Measurements from ENCODE around the gene EGLN3.
A peak's percentile ranks its signal among the peaks of the same experiment; 100 is the strongest.

Gene EGLN3

DNA sequence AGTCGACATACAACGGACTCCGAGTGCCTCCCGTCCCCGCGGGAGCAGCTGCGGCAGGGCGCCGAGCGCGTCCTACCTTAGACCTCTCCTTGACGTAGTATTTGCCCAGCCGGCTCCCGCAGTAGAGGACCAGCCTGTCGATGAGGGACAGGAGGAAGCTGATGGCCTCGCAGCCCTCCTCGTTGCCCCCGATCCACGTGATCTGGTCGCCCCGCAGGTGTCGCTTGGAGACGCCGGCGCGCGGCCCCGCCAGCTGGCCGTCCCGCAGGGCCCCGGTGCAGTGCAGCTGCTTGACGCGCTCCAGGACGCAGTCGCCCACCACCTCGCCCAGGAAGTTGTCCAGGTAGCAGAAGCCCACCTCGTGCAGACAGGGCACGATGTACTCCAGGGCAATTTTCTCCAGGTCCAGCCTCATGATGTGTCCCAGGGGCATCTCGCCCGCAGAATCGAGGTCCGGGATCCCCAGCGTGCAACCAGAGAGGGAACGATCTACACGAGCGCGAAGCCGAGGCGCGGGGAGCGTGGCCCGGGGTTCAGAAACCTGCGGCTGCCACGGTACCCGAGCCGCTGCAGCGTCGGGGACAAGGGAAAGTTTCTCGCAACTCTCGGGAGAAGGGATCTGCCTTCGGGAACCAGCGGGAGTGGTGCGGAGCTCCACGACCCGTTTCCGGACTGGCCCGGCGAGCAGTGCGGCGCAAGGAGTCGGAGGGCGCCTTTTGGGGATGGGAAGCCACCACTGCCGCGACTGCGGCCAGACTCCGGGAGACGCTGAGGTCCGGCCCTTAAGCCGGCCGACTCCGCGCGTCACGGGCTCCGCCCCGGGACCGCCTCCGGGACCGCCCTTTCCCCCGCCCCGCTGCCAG is at the start of gene EGLN3:
TSS of gene EGLN3 (minus strand) at position 755 of the 863 bp plus-strand sequence. CDS start at position 433, 322 bp downstream.
- DNase-seq (ENCODE audit: low read depth) = peak; percentile 54
- peak within 1 kb of the TSS; percentile 83 for H3K4me3 ChIP-seq (ENCODE audit: low read depth, low read length)
- TF ChIP-seq, protein P1, sequence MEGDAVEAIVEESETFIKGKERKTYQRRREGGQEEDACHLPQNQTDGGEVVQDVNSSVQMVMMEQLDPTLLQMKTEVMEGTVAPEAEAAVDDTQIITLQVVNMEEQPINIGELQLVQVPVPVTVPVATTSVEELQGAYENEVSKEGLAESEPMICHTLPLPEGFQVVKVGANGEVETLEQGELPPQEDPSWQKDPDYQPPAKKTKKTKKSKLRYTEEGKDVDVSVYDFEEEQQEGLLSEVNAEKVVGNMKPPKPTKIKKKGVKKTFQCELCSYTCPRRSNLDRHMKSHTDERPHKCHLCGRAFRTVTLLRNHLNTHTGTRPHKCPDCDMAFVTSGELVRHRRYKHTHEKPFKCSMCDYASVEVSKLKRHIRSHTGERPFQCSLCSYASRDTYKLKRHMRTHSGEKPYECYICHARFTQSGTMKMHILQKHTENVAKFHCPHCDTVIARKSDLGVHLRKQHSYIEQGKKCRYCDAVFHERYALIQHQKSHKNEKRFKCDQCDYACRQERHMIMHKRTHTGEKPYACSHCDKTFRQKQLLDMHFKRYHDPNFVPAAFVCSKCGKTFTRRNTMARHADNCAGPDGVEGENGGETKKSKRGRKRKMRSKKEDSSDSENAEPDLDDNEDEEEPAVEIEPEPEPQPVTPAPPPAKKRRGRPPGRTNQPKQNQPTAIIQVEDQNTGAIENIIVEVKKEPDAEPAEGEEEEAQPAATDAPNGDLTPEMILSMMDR (IDR thresholded peaks at IDR 0.05; ENCODE audit: control insufficient read depth, extremely low read depth, insufficient read depth) = no peak; the same call in 1 of the 2 replicates

DNA sequence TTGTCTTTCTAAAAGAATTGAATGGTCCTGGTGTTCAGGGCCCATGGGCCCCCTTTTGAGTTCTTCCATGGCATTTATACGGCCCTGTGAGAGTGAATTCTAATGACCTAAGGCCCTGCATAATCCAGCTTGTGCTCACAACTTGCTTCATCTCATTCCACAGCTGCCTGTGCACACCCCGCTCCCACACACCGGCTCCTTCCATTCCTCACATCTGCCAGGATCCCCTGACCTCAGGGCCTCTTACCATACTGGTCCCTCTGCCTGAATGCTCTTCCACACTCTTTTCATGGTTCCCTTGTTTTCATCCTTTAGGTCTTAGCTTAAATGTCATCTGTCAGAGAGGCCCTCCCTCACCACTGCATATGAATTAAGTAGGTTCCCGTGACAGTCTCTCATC is 49.5 kb upstream of the EGLN3 start:
- no peak for DNase-seq (ENCODE audit: low read depth)
- H3K4me3 ChIP-seq (ENCODE audit: low read depth, low read length) = no peak overlapping the region
- TF ChIP-seq, protein P1 (IDR thresholded peaks at IDR 0.05; ENCODE audit: control insufficient read depth, extremely low read depth, insufficient read depth) = no peak

DNA sequence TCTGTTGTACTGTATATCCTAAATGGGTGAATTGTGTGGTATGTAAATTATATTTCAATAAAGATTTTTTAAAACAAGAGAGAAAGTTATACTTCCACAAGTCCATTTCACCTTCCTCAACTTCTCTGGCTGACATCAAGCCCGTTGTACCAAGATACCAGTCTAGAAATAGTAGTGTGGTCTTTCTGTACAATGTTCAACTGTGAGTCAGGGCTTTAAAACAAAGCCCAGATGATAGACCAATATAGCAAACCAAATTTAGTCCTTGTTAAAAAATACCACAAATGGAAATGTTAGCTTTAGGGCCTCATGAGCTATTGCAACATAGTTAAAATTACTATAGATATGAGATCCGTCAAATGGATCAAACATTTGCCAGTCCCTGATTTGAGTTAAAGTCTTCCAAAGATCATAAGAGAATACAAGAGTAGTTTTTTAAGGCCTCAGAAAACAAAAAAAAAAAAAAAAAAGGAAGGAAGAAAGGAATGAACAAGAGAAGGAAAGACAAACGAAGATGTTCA is 49.0 kb upstream of the EGLN3 start:
- no peak for DNase-seq (ENCODE audit: low read depth)
- TF ChIP-seq, protein P1 (IDR thresholded peaks at IDR 0.05; ENCODE audit: control insufficient read depth, extremely low read depth, insufficient read depth) = no peak

DNA sequence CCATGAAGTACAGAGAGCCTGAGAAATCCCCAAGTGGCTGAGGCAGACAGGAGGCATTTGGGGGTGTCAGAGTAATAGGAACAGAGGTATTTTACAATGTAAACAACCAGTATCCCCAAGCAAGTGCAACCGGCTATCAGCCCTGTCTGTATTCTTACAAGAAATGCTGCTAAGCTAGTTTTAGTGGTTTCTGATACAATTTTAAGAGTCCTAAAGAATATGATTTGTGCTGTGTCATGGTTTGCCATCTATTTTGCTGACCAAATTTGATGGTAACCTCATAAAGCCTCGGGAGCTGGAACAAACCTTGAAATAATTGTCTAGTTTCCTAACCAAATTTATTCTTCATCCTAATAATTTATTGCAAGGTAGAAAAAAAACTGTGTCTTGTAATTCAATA is 46.7 kb upstream of the EGLN3 start:
- no peak overlapping the region for H3K4me3 ChIP-seq (ENCODE audit: low read depth, low read length)
- no peak for DNase-seq (ENCODE audit: low read depth)
- TF ChIP-seq, protein P1 (IDR thresholded peaks at IDR 0.05; ENCODE audit: control insufficient read depth, extremely low read depth, insufficient read depth) = no peak

More for the DNA sequence above, 49.0 kb upstream of the EGLN3 start:
- no peak overlapping the region for H3K4me3 ChIP-seq (ENCODE audit: low read depth, low read length)

DNA sequence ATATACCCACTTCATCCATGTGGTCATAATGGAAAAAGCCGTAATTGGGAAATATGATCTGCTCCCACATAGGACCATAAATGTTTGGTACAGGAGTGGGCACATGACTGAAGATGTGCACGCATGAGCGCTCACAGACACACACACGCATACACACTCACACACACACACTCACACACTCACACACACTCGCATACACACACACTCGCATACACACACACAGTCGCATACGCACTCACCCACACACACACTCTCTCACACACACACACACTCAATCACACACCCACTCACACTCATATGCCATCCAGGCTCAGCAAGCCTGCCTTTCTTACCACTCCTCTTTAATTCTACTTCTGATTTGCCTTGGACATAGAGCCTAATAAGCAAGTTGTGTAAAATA is 45.6 kb upstream of the EGLN3 start:
- TF ChIP-seq, protein P1 (IDR thresholded peaks at IDR 0.05; ENCODE audit: control insufficient read depth, extremely low read depth, insufficient read depth) = no peak
- no peak overlapping the region for H3K4me3 ChIP-seq (ENCODE audit: low read depth, low read length)
- DNase-seq (ENCODE audit: low read depth) = no peak

DNA sequence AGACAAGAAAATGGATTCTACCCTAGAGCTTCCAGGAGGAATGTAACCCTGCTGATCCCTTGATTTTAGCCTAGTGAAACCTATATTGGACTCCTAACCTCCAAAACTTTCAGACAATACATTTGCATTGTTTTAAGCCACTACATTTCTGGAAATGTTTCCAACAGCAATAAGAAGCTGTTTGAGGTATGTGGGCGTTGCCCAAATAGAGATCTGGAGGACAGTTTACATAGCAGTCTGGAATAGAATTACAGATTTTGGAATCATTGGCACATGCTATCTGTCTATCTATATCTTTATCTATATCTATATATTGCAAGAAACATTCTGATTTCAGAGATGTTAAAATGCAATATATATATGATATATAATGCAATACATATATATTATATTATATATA is 42.4 kb upstream of the EGLN3 start:
- no peak for DNase-seq (ENCODE audit: low read depth)
- no peak overlapping the region for H3K4me3 ChIP-seq (ENCODE audit: low read depth, low read length)
- TF ChIP-seq, protein P1 (IDR thresholded peaks at IDR 0.05; ENCODE audit: control insufficient read depth, extremely low read depth, insufficient read depth) = no peak
